ENCODE results near the gene ALOXE3.
A peak's percentile ranks its signal among the peaks of the same experiment; 100 is the strongest.

Gene ALOXE3

DNA sequence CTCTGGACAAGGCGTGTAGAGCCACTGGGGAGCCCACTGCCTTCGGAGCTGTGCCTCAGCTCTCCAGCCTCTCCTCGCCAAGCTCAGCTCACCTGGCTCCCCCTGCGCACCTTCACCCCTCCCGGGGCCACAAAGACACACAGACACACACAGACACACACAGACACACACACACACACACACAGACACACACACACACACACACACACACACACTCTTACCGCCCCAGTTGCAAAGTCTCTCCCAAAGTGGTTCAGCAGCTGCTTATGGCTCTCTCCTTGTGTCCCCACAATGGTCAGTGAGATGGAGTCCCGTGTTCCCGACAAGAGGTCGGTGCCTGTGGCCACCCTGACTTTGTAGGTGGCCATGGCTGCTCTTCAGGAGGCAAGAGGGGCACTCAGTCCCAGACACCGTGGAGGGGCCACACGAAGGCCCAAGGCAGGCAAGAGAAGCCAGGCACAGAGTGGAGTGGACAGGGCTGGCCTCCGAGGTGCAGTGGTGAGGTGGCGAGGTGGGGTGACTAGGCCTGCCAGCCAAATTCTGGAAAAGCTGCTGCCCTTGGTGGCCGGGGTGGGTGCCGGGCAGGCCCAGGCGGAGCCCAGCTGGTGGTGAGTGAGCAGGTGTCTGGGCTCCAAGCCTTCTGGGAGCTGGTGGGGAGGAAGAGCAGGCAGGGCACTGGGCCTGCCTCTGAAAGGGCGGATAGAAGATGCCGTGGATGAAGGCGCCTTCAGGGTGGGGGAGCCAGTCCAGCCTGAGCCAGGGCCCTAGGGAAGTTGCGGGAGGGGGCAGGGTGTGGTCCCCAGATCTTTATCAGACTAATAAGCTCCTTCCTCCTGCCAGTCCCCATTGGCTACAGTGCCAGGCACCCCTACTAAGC, 31.0 kb downstream of the ALOXE3 start, which contains the start of gene ALOX12B:
ALOX12B (minus strand) TSS at position 642 of the 877 bp plus-strand sequence; CDS start at position 368, 274 bp downstream.
- no peak for DNase-seq (ENCODE audit: low read depth in 2 of 2)
- H3K4me3 ChIP-seq (replicated peaks in 1 of 2; ENCODE audit: low read depth in 2 of 2, low read length in 2 of 2) = no peak within 1 kb of the TSS
- TF ChIP-seq, protein P1, sequence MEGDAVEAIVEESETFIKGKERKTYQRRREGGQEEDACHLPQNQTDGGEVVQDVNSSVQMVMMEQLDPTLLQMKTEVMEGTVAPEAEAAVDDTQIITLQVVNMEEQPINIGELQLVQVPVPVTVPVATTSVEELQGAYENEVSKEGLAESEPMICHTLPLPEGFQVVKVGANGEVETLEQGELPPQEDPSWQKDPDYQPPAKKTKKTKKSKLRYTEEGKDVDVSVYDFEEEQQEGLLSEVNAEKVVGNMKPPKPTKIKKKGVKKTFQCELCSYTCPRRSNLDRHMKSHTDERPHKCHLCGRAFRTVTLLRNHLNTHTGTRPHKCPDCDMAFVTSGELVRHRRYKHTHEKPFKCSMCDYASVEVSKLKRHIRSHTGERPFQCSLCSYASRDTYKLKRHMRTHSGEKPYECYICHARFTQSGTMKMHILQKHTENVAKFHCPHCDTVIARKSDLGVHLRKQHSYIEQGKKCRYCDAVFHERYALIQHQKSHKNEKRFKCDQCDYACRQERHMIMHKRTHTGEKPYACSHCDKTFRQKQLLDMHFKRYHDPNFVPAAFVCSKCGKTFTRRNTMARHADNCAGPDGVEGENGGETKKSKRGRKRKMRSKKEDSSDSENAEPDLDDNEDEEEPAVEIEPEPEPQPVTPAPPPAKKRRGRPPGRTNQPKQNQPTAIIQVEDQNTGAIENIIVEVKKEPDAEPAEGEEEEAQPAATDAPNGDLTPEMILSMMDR (IDR thresholded peaks at IDR 0.05; ENCODE audit: low read depth, low read length) = no peak

DNA sequence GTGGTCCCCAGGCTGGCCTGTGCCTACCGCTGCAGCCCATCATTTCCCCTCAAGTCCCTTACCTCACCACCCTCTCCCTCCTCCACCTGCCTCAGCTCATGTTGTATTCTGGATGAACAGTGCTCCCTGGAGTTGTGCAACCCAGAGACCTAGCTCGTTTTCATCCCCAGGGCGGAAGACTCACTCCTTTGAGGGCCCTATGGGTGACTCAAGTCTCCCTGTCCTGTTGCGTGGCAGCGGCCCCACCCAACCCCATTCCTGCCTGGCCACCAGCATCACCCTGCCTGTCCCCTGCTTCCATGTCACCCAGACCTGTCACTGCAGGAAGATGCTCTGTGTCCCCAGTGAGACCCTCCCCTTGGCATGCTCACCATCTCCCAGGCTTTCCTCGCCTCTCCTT, 34.1 kb downstream of the ALOXE3 start:
- H3K4me3 ChIP-seq (replicated peaks in 1 of 2; ENCODE audit: low read depth in 2 of 2, low read length in 2 of 2) = no peak overlapping the region
- TF ChIP-seq, protein P1 (IDR thresholded peaks at IDR 0.05; ENCODE audit: low read depth, low read length) = no peak

DNA sequence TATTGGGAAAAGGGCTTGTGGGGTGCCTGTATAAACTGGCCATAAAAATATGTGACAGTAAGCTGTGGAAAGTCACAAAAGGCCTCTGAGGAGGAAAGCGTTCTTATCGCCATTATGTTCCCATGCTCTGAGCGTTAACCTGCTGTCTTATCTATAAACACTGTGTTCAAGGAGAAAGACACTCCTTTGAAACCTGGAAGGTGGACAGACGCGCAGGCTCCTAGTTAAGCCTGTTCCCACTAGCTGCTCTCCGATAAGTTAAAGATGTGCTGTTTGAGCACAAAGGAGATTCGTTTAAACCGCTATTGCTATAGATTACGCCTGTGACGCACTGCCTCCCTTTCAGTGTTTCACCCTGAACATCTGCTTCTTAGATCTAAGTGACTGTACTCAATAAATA, 36.0 kb downstream of the ALOXE3 start:
- DNase-seq (ENCODE audit: low read depth in 2 of 2) = no peak
- TF ChIP-seq, protein P1 (IDR thresholded peaks at IDR 0.05; ENCODE audit: low read depth, low read length) = no peak
- H3K4me3 ChIP-seq (replicated peaks in 1 of 2; ENCODE audit: low read depth in 2 of 2, low read length in 2 of 2) = no peak overlapping the region

More for the DNA sequence above, 34.1 kb downstream of the ALOXE3 start:
- no peak for DNase-seq (ENCODE audit: low read depth in 2 of 2)

DNA sequence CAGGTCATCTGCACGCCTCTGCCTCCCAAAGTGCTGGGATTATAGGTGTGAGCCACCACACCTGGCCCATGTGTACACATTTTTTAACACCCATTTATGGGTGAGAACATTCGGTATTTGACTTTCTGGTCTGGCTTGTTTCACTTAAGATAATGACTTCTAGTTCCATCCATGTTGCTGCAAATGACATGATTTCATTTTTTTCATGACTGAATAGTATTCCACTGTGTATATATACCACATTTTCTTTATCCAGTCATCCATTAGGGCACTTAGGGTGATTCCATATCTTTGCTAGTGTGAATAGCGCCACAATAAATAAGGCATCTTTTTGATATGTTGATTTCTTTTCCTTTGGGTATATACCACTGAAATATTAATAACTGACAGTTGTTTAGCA, 36.4 kb downstream of the ALOXE3 start:
- H3K4me3 ChIP-seq (replicated peaks in 1 of 2; ENCODE audit: low read depth in 2 of 2, low read length in 2 of 2) = no peak overlapping the region
- no peak for DNase-seq (ENCODE audit: low read depth in 2 of 2)
- TF ChIP-seq, protein P1 (IDR thresholded peaks at IDR 0.05; ENCODE audit: low read depth, low read length) = no peak

DNA sequence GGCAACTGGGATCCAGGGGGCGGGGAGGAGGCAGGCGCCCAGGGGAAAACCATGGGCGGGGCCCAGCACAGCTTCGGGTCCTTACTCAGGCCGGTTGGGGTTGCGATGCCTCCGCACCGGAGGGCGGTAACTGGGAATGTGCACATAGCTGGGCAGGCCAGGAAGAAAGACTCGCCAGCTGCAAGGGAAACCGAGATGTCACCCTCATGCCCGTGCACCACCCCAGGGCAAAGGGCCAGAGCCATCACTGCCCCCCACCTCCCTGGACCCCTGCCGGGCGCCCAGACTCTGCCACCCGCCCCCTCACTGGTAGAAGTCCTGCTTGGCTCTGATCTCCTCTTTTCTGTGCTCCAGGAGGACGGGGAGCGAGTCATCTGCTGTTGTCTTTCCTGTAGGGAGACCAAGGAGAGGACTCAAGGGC, 37.5 kb downstream of the ALOXE3 start:
- no peak overlapping the region for H3K4me3 ChIP-seq (replicated peaks in 1 of 2; ENCODE audit: low read depth in 2 of 2, low read length in 2 of 2)
- TF ChIP-seq, protein P1 (IDR thresholded peaks at IDR 0.05; ENCODE audit: low read depth, low read length) = no peak
- no peak for DNase-seq (ENCODE audit: low read depth in 2 of 2)

DNA sequence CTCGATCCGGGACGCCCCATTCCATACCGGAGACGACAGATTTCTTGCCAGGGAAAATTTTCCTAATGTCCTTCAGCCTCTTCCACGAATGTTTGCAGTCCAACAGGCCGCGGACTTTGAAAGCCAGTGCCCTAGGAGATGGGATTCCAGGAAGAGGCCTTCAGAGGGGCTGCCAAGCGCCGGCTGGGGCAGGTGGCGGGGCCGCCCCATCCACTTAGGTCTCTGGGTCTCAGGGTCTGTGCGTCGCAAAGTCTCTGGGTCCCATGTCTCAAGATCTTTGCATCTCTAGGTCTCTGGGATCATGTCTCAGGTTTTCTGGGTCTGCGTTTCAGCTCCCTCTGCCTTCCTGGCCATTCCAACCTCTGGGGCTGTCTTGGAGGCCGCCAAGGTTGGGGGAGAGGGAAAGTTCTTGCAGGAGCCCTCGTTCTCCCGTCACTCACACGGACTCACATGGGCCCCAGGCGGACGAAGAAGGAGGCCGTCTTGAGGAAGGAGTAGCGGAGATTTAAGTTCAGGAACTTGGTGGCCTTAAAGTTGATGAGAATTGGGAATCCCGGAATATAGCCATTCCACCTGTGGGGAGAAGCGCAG, 38.0 kb downstream of the ALOXE3 start:
- TF ChIP-seq, protein P1 (IDR thresholded peaks at IDR 0.05; ENCODE audit: low read depth, low read length) = no peak
- peak overlapping the region in 1 of 2 donors; percentile 4 for H3K4me3 ChIP-seq (replicated peaks in 1 of 2; ENCODE audit: low read depth in 2 of 2, low read length in 2 of 2)
- DNase-seq (ENCODE audit: low read depth in 2 of 2) = no peak
